Uterus (tissue), 4 donors: ENCODE results near the gene ADK. TPM values are rescaled to one million over a fixed set of nuclear protein-coding genes. Genes with fewer than 3 reads are reported as not detected.
"Not testable (repeated sequence)": the region's sequence is repeated elsewhere in the genome, so short reads cannot be mapped to it uniquely, and the experiment has no call there.

Experiments used
- DNase-seq, 2 donors: peaks; one replicate each; pipeline ENCODE4 v3.0.0-alpha.2; 2019 to 2020
- H3K27ac ChIP-seq, 2 donors: fragments of 200-600 bp; sonication (generic); 1 replicate in 1 of 2; 2 replicates in 1 of 2; pipeline ENCODE4 v1.5.1; 2016 to 2018
- H3K27me3 ChIP-seq, 2 donors: fragments of 200-600 bp; sonication (generic); one replicate each; pipeline ENCODE4 v1.5.1; 2018 to 2019; ENCODE audit warnings: control low read depth in 1 of 2
- H3K36me3 ChIP-seq, 2 donors: fragments of 200-600 bp; sonication (generic); one replicate each; pipeline ENCODE4 v1.5.1; 2019; ENCODE audit warnings: control low read depth in 1 of 2
- H3K4me1 ChIP-seq, 2 donors: fragments of 200-600 bp; sonication (generic); one replicate each; pipeline ENCODE4 v1.5.1; 2018 to 2019; ENCODE audit warnings: control low read depth in 1 of 2
- H3K4me3 ChIP-seq, 2 donors: fragments of 200-600 bp; sonication (generic); 1 replicate in 1 of 2; 2 replicates in 1 of 2; pipeline ENCODE4 v1.5.1; 2018 to 2019; ENCODE audit warnings: mild to moderate bottlenecking in 1 of 2
- H3K9me3 ChIP-seq, 2 donors: fragments of 200-600 bp; sonication (generic); one replicate each; pipeline ENCODE4 v1.5.1; 2019; ENCODE audit warnings: control low read depth in 1 of 2
- CTCF ChIP-seq, 4 experiments: fragments of 200-600 bp in 2 of 4; fragments of 450-650 bp in 2 of 4; sonication (generic) in 2 of 4; IDR thresholded peaks; one replicate each; pipeline ENCODE4 v1.5.1; 2016 to 2019; ENCODE audit warnings: antibody characterized with exemption in 4 of 4, mild to moderate bottlenecking in 2 of 4, moderate library complexity in 1 of 4
- POLR2A ChIP-seq, 2 donors: fragments of 450-650 bp; IDR thresholded peaks; one replicate each; pipeline ENCODE4 v1.6.1; 2016; ENCODE audit warnings: antibody characterized with exemption in 2 of 2, mild to moderate bottlenecking in 1 of 2, moderate library complexity in 1 of 2
- intact Hi-C: fragments of 100-400 bp; cut with DNase I; formaldehyde crosslinking; loops from one replicate; pipeline ENCODE4 v1.15.1; 2023; ENCODE audit warnings: low total_unique reads
- total RNA-seq, 4 donors: library from RNA; depleted of rRNA in 3 of 4; stranded (reverse); fragments of >200 nt in 3 of 4; gene quantifications; one replicate each; pipeline versions ENCODE4 v1.1.0 to v1.2.4, GENCODE V29; 2014 to 2023
- donor health status: DM: yes; HTN: yes; CAD: no.

Gene ADK
- total RNA-seq, 4 donors from 2014 or later, result 12.6 to 41.1 (median 19.0) TPM

DNA sequence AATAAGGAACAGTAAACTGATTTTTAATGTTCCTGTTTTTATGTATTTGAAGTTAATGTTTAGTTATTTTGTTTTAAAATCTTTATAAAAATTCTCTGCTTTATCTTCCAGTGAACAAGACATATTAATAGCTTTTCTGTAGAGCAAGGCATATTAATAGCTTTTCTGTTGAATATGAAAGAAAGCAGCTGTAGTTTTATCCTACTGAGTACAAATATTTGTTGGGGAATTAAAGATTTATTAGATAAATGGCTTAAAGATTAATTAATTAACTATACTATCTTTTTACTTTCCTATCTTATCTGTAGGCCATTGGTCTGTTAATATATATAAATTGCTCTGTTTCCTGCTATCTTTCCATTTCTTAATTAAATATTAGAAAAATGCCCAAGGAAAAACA lies 299.6 kb downstream of the ADK start:
- Histone ChIP-seq H3K4me1 (no peaks in the 10 kb centered on the region), H3K36me3 (no peaks in the 10 kb centered on the region), H3K4me3 (no peak overlapping the region), H3K9me3 (no peaks in the 10 kb centered on the region), H3K27ac (no peak overlapping the region), H3K27me3 (no peaks in the 10 kb centered on the region)
- intact Hi-C loops, result no loop called here
- no peak for DNase-seq
- TF ChIP-seq POLR2A (IDR thresholded peaks at IDR 0.05), result no peak
- no peak for TF ChIP-seq CTCF (IDR thresholded peaks at IDR 0.05)

- no peaks in the 10 kb centered on the region for H3K36me3 ChIP-seq
- H3K27me3 ChIP-seq, result no peaks in the 10 kb centered on the region
- no peak overlapping the region for H3K4me3 ChIP-seq
- H3K27ac ChIP-seq, result no peak overlapping the region
- TF ChIP-seq CTCF (IDR thresholded peaks at IDR 0.05) (no peak), POLR2A (IDR thresholded peaks at IDR 0.05) (no peak)
- intact Hi-C loops, result no loop called here
- no peaks in the 10 kb centered on the region for H3K9me3 ChIP-seq
- H3K4me1 ChIP-seq, result no peaks in the 10 kb centered on the region
- no peak for DNase-seq
Measured at GRCh38 chr10:74451127-74451829, 300.3 kb downstream of the ADK start.

GRCh38 chr10:74453169-74453568 lies 302.1 kb downstream of the ADK start:
- no peak overlapping the region for H3K4me3 ChIP-seq
- no peak for DNase-seq
- TF ChIP-seq CTCF (IDR thresholded peaks at IDR 0.05) (no peak), POLR2A (IDR thresholded peaks at IDR 0.05) (no peak)
- no peaks in the 10 kb centered on the region for H3K4me1 ChIP-seq
- no peaks in the 10 kb centered on the region for H3K36me3 ChIP-seq
- intact Hi-C loops, result no loop called here
- H3K9me3 ChIP-seq, result no peaks in the 10 kb centered on the region
- H3K27me3 ChIP-seq, result no peaks in the 10 kb centered on the region
- no peak overlapping the region for H3K27ac ChIP-seq

GRCh38 chr10:74457478-74457877 lies 306.5 kb downstream of the ADK start:
- H3K4me1 ChIP-seq, H3K4me3 ChIP-seq, H3K9me3 ChIP-seq, intact Hi-C loops, H3K36me3 ChIP-seq, H3K27me3 ChIP-seq, H3K27ac ChIP-seq, DNase-seq: not testable (repeated sequence)

- H3K36me3 ChIP-seq, result no peaks in the 10 kb centered on the region
- no peaks in the 10 kb centered on the region for H3K4me1 ChIP-seq
- intact Hi-C loops, result no loop called here
- no peaks in the 10 kb centered on the region for H3K27me3 ChIP-seq
- no peak for DNase-seq
- H3K27ac ChIP-seq, result no peak overlapping the region
- H3K4me3 ChIP-seq, result no peak overlapping the region
- no peak for TF ChIP-seq POLR2A (IDR thresholded peaks at IDR 0.05)
- TF ChIP-seq CTCF (IDR thresholded peaks at IDR 0.05), result no peak
- H3K9me3 ChIP-seq, result no peaks in the 10 kb centered on the region
Measured at GRCh38 chr10:74460812-74461211, 309.8 kb downstream of the ADK start.
